ENCODE measurements around the gene AKT3.

Gene AKT3

GRCh38 chr1:243550276-243550675, 299.8 kb downstream of the AKT3 start:
- Histone ChIP-seq H3K4me2 (ENCODE audit: low read length) (no peak overlapping the region), H4K20me1 (ENCODE audit: control insufficient read depth, insufficient read depth, low read depth, low read length) (no peaks in the 10 kb centered on the region), H3K4me1 (ENCODE audit: control insufficient read depth, low read length) (no peaks in the 10 kb centered on the region), H3K4me3 (ENCODE audit: low read length) (no peak overlapping the region), H3K36me3 (ENCODE audit: control insufficient read depth, low read length) (no peaks in the 10 kb centered on the region), H3K27ac (ENCODE audit: low read depth, low read length) (no peak overlapping the region), H3K9me3 (ENCODE audit: control insufficient read depth, insufficient read depth, low read length) (no peaks in the 10 kb centered on the region), H3F3A (ENCODE audit: control insufficient read depth, insufficient read depth) (no peaks in the 10 kb centered on the region), H3K79me2 (ENCODE audit: control insufficient read depth, low read length) (no peaks in the 10 kb centered on the region), H3K9me2 (replicated peaks; ENCODE audit: control insufficient read depth, low read length) (no peaks in the 10 kb centered on the region), H3K27me3 (ENCODE audit: control insufficient read depth, low read length) (no peaks in the 10 kb centered on the region)
- TF ChIP-seq EZH2phosphoT487 (IDR thresholded peaks at IDR 0.05; ENCODE audit: borderline replicate concordance, low read length) (no peak), CTCF (IDR thresholded peaks at IDR 0.05; ENCODE audit: low read depth, low read length, poor library complexity, severe bottlenecking) (no peak)

- Histone ChIP-seq H3K9me2 (replicated peaks; ENCODE audit: control insufficient read depth, low read length) (no peaks in the 10 kb centered on the region), H3K4me1 (ENCODE audit: control insufficient read depth, low read length) (no peaks in the 10 kb centered on the region), H3K36me3 (ENCODE audit: control insufficient read depth, low read length) (no peaks in the 10 kb centered on the region), H3F3A (ENCODE audit: control insufficient read depth, insufficient read depth) (no peaks in the 10 kb centered on the region), H3K27me3 (ENCODE audit: control insufficient read depth, low read length) (no peaks in the 10 kb centered on the region), H3K79me2 (ENCODE audit: control insufficient read depth, low read length) (no peaks in the 10 kb centered on the region), H3K4me2 (ENCODE audit: low read length) (no peak overlapping the region), H4K20me1 (ENCODE audit: control insufficient read depth, insufficient read depth, low read depth, low read length) (no peaks in the 10 kb centered on the region), H3K4me3 (ENCODE audit: low read length) (no peak overlapping the region), H3K27ac (ENCODE audit: low read depth, low read length) (no peak overlapping the region), H3K9me3 (ENCODE audit: control insufficient read depth, insufficient read depth, low read length) (no peaks in the 10 kb centered on the region)
- no peak for TF ChIP-seq EZH2phosphoT487 (IDR thresholded peaks at IDR 0.05; ENCODE audit: borderline replicate concordance, low read length)
- TF ChIP-seq CTCF (IDR thresholded peaks at IDR 0.05; ENCODE audit: low read depth, low read length, poor library complexity, severe bottlenecking): no peak
Observed at GRCh38 chr1:243549791-243550190, 300.3 kb downstream of the AKT3 start.

GRCh38 chr1:243549108-243549507, 300.9 kb downstream of the AKT3 start:
- Histone ChIP-seq H4K20me1 (ENCODE audit: control insufficient read depth, insufficient read depth, low read depth, low read length) (no peaks in the 10 kb centered on the region), H3K27me3 (ENCODE audit: control insufficient read depth, low read length) (no peaks in the 10 kb centered on the region), H3K9me2 (replicated peaks; ENCODE audit: control insufficient read depth, low read length) (no peaks in the 10 kb centered on the region), H3K9me3 (ENCODE audit: control insufficient read depth, insufficient read depth, low read length) (no peaks in the 10 kb centered on the region), H3K4me2 (ENCODE audit: low read length) (no peak overlapping the region), H3F3A (ENCODE audit: control insufficient read depth, insufficient read depth) (no peaks in the 10 kb centered on the region), H3K4me3 (ENCODE audit: low read length) (no peak overlapping the region), H3K36me3 (ENCODE audit: control insufficient read depth, low read length) (no peaks in the 10 kb centered on the region), H3K27ac (ENCODE audit: low read depth, low read length) (no peak overlapping the region), H3K79me2 (ENCODE audit: control insufficient read depth, low read length) (no peaks in the 10 kb centered on the region), H3K4me1 (ENCODE audit: control insufficient read depth, low read length) (no peaks in the 10 kb centered on the region)
- no peak for TF ChIP-seq EZH2phosphoT487 (IDR thresholded peaks at IDR 0.05; ENCODE audit: borderline replicate concordance, low read length)
- TF ChIP-seq CTCF (IDR thresholded peaks at IDR 0.05; ENCODE audit: low read depth, low read length, poor library complexity, severe bottlenecking): no peak

GRCh38 chr1:243548516-243548915, 301.5 kb downstream of the AKT3 start:
- Histone ChIP-seq H3K79me2 (ENCODE audit: control insufficient read depth, low read length) (no peaks in the 10 kb centered on the region), H3K4me3 (ENCODE audit: low read length) (no peak overlapping the region), H3K4me2 (ENCODE audit: low read length) (no peak overlapping the region), H3K9me2 (replicated peaks; ENCODE audit: control insufficient read depth, low read length) (no peaks in the 10 kb centered on the region), H3K36me3 (ENCODE audit: control insufficient read depth, low read length) (no peaks in the 10 kb centered on the region), H3K9me3 (ENCODE audit: control insufficient read depth, insufficient read depth, low read length) (no peaks in the 10 kb centered on the region), H3K27me3 (ENCODE audit: control insufficient read depth, low read length) (no peaks in the 10 kb centered on the region), H4K20me1 (ENCODE audit: control insufficient read depth, insufficient read depth, low read depth, low read length) (no peaks in the 10 kb centered on the region), H3K4me1 (ENCODE audit: control insufficient read depth, low read length) (no peaks in the 10 kb centered on the region), H3K27ac (ENCODE audit: low read depth, low read length) (no peak overlapping the region), H3F3A (ENCODE audit: control insufficient read depth, insufficient read depth) (no peaks in the 10 kb centered on the region)
- TF ChIP-seq CTCF (IDR thresholded peaks at IDR 0.05; ENCODE audit: low read depth, low read length, poor library complexity, severe bottlenecking) (no peak), EZH2phosphoT487 (IDR thresholded peaks at IDR 0.05; ENCODE audit: borderline replicate concordance, low read length) (no peak)
